Left kidney (tissue), 8 donors: ENCODE results near the gene ERG28. TPM values are rescaled to one million over a fixed set of nuclear protein-coding genes. Genes with fewer than 3 reads are reported as not detected.
"Not testable (repeated sequence)": the region's sequence is repeated elsewhere in the genome, so short reads cannot be mapped to it uniquely, and the experiment has no call there.

Source experiments
- DNase-seq: peaks from one replicate; pipeline ENCODE4 v3.0.0-alpha.2; 2013
- long read RNA-seq, 8 donors: transcript quantifications; one replicate each; lab custom pipeline, GENCODE V29; 2026
- polyA plus RNA-seq: library from polyadenylated mRNA; unstranded; fragments of 120-200 nt; gene quantifications from one replicate; pipeline ENCODE4 v1.2.1, GENCODE V29; 2013; ENCODE audit not compliant: insufficient read length

The ERG28 gene
- polyA plus RNA-seq, result 31.5 TPM
- long read RNA-seq, donor 1, transcript ERG28-201 (5 exons, 2,633 nt), result major isoform, 59 of 64 reads
- long read RNA-seq, donor 1, partial matches to known transcripts, result 5 of 64 reads
- long read RNA-seq, donor 1, other reads (novel, unspliced or antisense), result 0 of 64 reads
- long read RNA-seq, donor 2, transcript ERG28-201 (5 exons, 2,633 nt), result major isoform, 53 of 53 reads
- long read RNA-seq, donor 2, partial matches to known transcripts, result 0 of 53 reads
- long read RNA-seq, donor 2, other reads (novel, unspliced or antisense), result 0 of 53 reads
- long read RNA-seq, donor 3, transcript ERG28-201 (5 exons, 2,633 nt), result major isoform, 34 of 58 reads
- long read RNA-seq, donor 3, partial matches to known transcripts, result 24 of 58 reads
- long read RNA-seq, donor 3, other reads (novel, unspliced or antisense), result 0 of 58 reads
- long read RNA-seq, donor 4, transcript ERG28-201 (5 exons, 2,633 nt), result major isoform, 5 of 5 reads
- long read RNA-seq, donor 4, partial matches to known transcripts, result 0 of 5 reads
- long read RNA-seq, donor 4, other reads (novel, unspliced or antisense), result 0 of 5 reads
- long read RNA-seq, donor 5, transcript ERG28-201 (5 exons, 2,633 nt), result major isoform, 97 of 118 reads
- long read RNA-seq, donor 5, partial matches to known transcripts, result 9 of 118 reads
- long read RNA-seq, donor 5, other reads (novel, unspliced or antisense), result 12 of 118 reads
- long read RNA-seq, donor 6, transcript ERG28-201 (5 exons, 2,633 nt), result major isoform, 45 of 134 reads
- long read RNA-seq, donor 6, partial matches to known transcripts, result 56 of 134 reads
- long read RNA-seq, donor 6, other reads (novel, unspliced or antisense), result 33 of 134 reads
- long read RNA-seq, donor 7, transcript ERG28-201 (5 exons, 2,633 nt), result major isoform, 83 of 134 reads
- long read RNA-seq, donor 7, partial matches to known transcripts, result 46 of 134 reads
- long read RNA-seq, donor 7, other reads (novel, unspliced or antisense), result 5 of 134 reads
- long read RNA-seq, donor 8, transcript ERG28-201 (5 exons, 2,633 nt), result major isoform, 31 of 31 reads
- long read RNA-seq, donor 8, partial matches to known transcripts, result 0 of 31 reads
- long read RNA-seq, donor 8, other reads (novel, unspliced or antisense), result 0 of 31 reads

- DNase-seq, result peak; percentile 96
These were observed at the start of gene ERG28, which contains the start of gene TTLL5 for GRCh38 chr14:75660630-75661498. TSS of gene ERG28 (minus strand) at chr14:75660876. CDS start at chr14:75657502, 3,374 bp downstream. TSS of gene TTLL5 (plus strand) at chr14:75661246. CDS start at chr14:75663150, 1,904 bp downstream.

GRCh38 chr14:75709207-75709812 is 48.6 kb upstream of the ERG28 start:
- peak; percentile 82 for DNase-seq

GRCh38 chr14:75705014-75705413 is 44.3 kb upstream of the ERG28 start:
- DNase-seq, result no peak

GRCh38 chr14:75703467-75703866 is 42.8 kb upstream of the ERG28 start:
- no peak for DNase-seq

GRCh38 chr14:75702616-75703261 is 42.1 kb upstream of the ERG28 start:
- no peak for DNase-seq

GRCh38 chr14:75702122-75702521 is 41.4 kb upstream of the ERG28 start:
- DNase-seq, result no peak

- DNase-seq, result no peak
These were observed 39.6 kb upstream of the ERG28 start for GRCh38 chr14:75700295-75700694.

- DNase-seq, result no peak
These were observed 38.7 kb upstream of the ERG28 start for GRCh38 chr14:75699331-75699730.

- no peak for DNase-seq
These were observed 37.2 kb upstream of the ERG28 start for GRCh38 chr14:75697918-75698317.

GRCh38 chr14:75697386-75697785 is 36.7 kb upstream of the ERG28 start:
- no peak for DNase-seq

GRCh38 chr14:75695025-75695424 is 34.3 kb upstream of the ERG28 start:
- not testable (repeated sequence) for DNase-seq

GRCh38 chr14:75690010-75690409 is 29.3 kb upstream of the ERG28 start:
- no peak for DNase-seq

GRCh38 chr14:75689012-75689411 is 28.3 kb upstream of the ERG28 start:
- DNase-seq, result no peak

GRCh38 chr14:75685910-75686309 is 25.2 kb upstream of the ERG28 start:
- no peak for DNase-seq

- no peak for DNase-seq
These were observed 14.7 kb upstream of the ERG28 start for GRCh38 chr14:75675265-75675960.

- DNase-seq, result no peak
These were observed 12.8 kb upstream of the ERG28 start for GRCh38 chr14:75673345-75674035.

- no peak for DNase-seq
These were observed 12.0 kb upstream of the ERG28 start for GRCh38 chr14:75672605-75673192.

GRCh38 chr14:75667099-75667765 is 6.6 kb upstream of the ERG28 start:
- DNase-seq, result no peak
